ENCODE measurements around the gene ZSCAN9.

- TF ChIP-seq CTCF (IDR thresholded peaks at IDR 0.05) (no peak), POLR2A (IDR thresholded peaks at IDR 0.05) (no peak)
Observed at GRCh38 chr6:28217890-28218289, 7.2 kb upstream of the ZSCAN9 start.

Measured in uterus (tissue), 2 donors.